Activated T-cell treated with anti-CD3 and anti-CD28 coated beads for 1 hour (primary cell): ENCODE data around the gene FBXL3.
"Not testable (repeated sequence)": the region's sequence is repeated elsewhere in the genome, so short reads cannot be mapped to it uniquely, and the experiment has no call there.

Experiments used
- DNase-seq: peaks from one replicate; pipeline ENCODE4 v3.0.0-alpha.2; 2020; ENCODE audit warnings: low read depth

FBXL3 gene

DNA sequence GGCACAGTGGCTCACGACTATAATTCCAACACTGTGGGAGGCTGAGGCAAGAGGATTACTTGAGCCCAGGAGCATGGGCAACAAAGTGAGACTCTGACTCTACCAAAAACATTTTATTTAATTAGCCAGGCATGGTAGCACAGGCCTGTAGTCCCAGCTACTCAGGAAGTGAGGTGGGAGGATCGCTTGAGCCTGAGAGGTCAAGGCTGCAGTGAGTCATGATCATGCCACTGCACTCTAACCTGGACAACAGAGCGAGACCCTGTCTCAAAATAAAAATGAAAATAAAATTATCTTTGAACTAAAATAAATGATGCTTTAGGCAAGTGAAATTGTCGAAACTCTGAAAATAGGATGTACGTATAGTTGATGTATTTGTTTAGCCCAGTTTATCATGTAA is 43.3 kb downstream of the FBXL3 start:
- DNase-seq: no peak

DNA sequence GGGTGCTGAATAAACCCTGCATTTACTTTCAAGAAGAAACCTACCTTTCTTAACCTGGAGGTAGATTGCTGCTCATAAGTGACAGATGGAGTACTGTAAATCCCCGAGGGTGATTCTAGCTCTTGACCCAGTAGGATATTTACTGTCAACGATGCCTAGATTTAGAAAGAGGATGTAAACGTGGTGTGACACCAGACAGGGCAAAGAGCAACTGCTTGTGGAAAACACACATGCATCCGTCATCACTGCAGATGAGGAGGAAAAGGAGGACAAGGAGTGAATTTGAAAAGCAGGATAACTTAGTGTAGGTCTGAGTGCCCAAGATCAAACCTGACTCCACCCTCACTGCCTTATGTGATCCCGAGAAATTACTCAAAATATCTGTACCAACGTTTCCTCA is 44.9 kb downstream of the FBXL3 start:
- no peak for DNase-seq

DNA sequence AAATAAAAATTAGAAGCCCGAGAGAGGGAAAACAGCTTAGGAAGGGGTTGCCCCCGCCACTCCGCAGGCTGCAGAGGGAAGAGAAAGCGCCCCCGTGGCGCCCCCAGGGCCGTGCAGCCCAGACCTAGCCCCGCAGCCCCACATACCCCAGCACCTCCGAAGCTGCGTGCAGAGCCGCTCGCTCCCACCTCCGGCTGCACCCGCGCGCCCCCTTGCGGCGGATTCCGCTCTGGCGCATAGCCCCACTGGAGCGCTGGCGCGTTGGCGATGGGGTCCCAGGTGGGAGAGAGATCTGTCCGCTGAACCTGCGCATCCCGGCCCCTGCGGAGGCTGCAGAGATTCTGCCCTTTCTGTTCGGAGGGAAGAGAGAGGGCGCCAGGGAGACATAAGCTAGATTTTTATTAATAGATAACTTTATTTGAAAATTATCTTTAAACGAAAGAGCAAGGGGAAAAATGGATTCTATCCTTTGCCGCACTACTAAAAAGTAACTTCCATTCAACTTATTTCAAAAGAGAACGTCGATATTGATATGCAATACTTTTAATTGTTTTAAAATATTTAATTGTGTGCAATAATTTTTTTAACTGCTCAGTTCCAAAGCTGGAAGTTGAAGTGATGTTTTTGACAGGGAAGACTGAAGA is 46.8 kb downstream of the FBXL3 start:
- peak; percentile 90 for DNase-seq

DNA sequence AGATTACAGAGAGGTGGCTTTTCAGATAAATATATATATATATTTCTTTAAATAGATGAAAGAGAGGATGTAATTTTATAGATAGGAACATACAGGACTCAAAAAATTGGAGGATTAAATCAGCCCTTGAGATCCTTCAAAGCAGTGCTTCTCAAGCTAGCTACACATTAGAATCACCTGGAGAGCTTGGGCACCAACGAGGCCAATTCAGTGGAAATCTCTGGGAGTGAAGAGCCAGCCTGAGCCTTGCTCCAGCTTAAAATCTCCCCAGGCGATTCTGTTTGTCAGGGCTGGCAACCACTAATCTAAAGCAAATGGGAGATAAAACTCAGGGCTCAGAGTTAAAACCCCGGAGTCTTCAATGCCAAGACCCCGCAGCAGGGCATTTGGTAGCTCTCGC is 50.0 kb downstream of the FBXL3 start:
- DNase-seq: no peak

- DNase-seq: no peak
Observed at GRCh38 chr13:76976490-76976889, 50.5 kb downstream of the FBXL3 start.

- no peak for DNase-seq
Observed at GRCh38 chr13:76975863-76976262, 51.1 kb downstream of the FBXL3 start.

- no peak for DNase-seq
Observed at GRCh38 chr13:76974618-76974975, 52.4 kb downstream of the FBXL3 start.

- DNase-seq: no peak
Observed at GRCh38 chr13:76973920-76974617, 52.9 kb downstream of the FBXL3 start.

GRCh38 chr13:76971851-76972829 is 54.8 kb downstream of the FBXL3 start:
- DNase-seq: no peak

GRCh38 chr13:76971215-76971614 is 55.7 kb downstream of the FBXL3 start:
- DNase-seq: no peak

DNA sequence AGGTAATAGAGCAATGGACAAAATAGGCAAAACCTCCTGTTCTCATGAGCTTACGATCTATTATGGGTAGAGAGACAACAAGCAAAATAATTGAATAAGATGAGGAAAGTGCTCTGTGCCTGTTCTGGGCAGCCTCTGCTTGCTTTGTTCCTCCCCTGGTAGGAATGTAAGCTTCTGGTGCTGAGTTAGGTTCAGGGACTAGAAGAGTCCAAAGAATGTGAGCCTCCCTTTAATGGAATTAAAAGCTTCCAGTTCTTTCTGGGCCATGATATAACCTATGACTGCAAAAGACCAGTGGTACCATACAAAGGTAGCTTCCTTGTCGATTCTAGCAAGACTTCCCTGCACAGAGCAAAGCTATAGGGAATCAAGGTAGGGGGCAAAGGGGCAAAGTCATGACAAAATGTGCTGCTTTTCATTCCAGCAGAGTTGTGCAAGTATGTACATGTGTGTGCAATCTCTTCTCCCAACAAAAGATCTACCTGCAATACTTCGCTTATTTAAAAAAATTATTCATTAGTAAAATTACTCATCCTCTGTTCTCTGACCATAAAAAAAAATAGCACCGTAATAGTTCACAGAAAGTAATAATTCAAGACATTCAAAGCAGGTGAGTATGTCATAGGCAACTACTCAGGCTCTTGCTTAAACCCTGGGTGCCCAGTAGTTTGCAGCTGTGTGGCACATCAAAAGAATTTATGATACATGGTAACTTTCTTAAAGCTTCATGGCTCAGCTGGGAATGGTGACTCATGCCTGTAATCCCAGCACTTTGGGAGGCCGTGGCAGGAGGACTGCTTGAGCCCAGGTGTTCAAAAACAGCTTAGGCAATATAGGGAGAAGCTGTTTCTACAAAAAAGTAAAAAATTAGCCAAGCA is 57.2 kb downstream of the FBXL3 start:
- DNase-seq: no peak

DNA sequence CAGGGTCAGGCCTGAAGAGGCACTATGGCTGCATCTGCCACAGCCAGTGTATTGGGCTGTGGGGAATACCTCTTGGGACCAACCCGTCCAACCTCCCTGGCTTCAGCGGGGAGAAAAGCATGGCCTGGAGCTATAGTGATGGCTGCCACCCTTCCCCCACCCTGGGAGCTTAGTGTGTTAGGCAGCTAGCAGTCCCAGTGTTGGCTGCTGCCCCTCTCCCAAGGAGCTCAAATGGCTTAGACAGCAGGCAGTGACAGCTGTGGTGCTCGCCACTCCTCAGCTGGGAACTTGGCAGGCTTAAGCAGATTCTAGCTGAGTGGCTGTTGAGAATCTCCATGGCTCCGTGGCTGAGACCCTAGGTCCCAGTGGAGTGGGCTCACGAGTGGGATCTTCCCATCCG is 58.9 kb downstream of the FBXL3 start:
- DNase-seq: no peak

- DNase-seq: no peak
Observed at GRCh38 chr13:76967031-76967430, 59.9 kb downstream of the FBXL3 start.

- DNase-seq: no peak
Observed at GRCh38 chr13:76965759-76966421, 61.1 kb downstream of the FBXL3 start.

GRCh38 chr13:76959734-76960133 is 67.2 kb downstream of the FBXL3 start:
- not testable (repeated sequence) for DNase-seq

GRCh38 chr13:76958841-76959432 is 68.0 kb downstream of the FBXL3 start:
- no peak for DNase-seq

DNA sequence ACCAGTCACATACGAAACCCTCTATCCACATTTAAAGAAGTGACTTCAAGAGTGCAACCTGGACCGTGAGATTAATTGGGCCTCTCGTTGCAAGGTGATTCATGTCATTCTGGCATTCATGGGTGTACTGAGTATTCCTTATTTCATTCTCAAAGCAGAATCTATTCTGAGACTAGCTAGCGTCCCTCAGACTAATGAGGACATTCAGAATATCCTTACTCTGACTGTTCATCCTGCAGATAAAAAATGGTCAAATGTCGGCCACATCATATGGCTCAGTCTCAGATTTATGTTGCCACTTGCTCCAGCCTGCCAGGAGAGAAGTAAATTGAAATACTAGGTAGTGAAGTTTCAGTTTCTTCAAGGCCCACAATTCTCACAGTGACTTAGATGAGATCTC is 71.3 kb downstream of the FBXL3 start:
- DNase-seq: no peak
